ENCODE data around the gene HMGXB3.

DNA sequence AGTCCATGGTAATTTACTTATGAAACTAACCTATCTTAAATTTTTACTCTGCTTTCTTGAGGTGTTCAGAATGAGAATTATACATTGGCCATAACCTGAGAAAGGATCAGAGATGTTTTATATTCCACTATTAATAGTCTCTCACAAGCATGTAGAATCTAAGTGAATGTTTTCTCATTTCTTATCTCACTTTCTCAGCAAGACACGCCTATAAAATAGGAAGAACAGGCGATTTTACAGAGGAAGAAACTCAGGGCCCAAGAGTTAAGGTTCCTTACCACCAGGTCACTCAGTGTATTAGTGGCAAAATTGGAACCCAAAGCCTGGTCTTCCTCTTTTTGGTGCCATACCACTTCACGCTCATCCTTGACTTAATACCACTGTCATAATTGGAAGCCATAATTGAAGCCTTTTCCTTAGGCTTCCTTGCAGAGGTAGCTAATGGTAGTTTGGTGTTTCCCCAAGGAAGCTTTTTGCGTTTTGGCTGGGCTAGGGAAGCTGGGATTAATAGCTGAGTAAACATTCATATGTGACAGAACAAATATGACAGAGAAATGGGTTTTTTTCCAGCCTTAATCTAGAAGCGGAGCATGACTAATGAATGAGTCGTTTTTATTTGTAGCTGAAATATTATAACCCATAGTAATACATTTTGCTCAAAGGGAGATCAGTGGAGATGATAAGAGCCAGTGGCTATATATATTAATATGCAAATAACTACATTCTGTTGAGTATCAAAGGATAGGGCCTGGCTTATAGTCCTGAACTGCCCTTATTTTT lies 16.9 kb downstream of the HMGXB3 start:
- TF ChIP-seq, protein P1, sequence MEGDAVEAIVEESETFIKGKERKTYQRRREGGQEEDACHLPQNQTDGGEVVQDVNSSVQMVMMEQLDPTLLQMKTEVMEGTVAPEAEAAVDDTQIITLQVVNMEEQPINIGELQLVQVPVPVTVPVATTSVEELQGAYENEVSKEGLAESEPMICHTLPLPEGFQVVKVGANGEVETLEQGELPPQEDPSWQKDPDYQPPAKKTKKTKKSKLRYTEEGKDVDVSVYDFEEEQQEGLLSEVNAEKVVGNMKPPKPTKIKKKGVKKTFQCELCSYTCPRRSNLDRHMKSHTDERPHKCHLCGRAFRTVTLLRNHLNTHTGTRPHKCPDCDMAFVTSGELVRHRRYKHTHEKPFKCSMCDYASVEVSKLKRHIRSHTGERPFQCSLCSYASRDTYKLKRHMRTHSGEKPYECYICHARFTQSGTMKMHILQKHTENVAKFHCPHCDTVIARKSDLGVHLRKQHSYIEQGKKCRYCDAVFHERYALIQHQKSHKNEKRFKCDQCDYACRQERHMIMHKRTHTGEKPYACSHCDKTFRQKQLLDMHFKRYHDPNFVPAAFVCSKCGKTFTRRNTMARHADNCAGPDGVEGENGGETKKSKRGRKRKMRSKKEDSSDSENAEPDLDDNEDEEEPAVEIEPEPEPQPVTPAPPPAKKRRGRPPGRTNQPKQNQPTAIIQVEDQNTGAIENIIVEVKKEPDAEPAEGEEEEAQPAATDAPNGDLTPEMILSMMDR (IDR thresholded peaks at IDR 0.05), result no peak
- no peak for TF ChIP-seq EP300 (IDR thresholded peaks at IDR 0.05)
- TF ChIP-seq POLR2AphosphoS5 (IDR thresholded peaks at IDR 0.05), result no peak
- no peak for TF ChIP-seq POLR2A (IDR thresholded peaks at IDR 0.05)

All from sigmoid colon (tissue), 4 donors.